ENCODE results near the gene CCNDBP1.
"Not testable (repeated sequence)": the region's sequence is repeated elsewhere in the genome, so short reads cannot be mapped to it uniquely, and the experiment has no call there.

The CCNDBP1 gene

DNA sequence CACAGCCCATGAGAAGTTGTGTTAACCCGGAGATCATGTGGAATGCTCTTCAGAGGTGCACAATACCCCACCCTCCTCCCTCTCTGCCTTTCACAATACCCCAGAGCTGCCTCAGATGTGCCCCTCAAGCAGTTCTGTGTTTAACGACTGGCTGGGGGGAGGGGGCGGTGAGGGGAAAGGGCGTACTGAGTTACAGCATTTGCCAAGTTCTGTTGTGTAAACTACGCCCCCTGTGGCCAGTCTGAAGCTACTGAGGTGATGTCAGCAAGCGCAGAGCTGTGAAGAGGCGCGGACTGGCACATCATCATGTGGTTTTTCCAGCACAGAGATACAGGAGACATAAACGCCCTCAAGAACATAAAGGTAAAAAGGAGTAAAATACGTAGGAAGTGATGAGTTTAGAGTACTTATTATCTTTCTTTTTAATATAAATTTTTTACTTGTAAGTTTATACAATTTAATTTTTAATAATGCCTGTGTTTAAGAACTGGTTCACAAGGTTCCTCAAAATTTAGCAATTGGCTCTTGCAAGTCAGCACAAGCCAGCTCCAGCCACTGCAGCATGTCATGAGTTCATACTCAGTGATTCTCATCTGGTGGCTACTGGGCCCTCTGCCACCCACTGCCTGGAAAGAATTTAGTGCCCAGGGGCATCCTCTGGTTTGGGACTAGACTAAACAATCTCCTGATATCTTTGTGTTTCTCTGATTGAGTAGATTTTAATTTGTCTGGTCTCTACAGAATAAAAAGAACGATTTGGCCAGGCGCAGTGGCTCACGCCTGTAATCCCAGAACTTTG lies 33.9 kb downstream of the CCNDBP1 start:
- no peak for DNase-seq

DNA sequence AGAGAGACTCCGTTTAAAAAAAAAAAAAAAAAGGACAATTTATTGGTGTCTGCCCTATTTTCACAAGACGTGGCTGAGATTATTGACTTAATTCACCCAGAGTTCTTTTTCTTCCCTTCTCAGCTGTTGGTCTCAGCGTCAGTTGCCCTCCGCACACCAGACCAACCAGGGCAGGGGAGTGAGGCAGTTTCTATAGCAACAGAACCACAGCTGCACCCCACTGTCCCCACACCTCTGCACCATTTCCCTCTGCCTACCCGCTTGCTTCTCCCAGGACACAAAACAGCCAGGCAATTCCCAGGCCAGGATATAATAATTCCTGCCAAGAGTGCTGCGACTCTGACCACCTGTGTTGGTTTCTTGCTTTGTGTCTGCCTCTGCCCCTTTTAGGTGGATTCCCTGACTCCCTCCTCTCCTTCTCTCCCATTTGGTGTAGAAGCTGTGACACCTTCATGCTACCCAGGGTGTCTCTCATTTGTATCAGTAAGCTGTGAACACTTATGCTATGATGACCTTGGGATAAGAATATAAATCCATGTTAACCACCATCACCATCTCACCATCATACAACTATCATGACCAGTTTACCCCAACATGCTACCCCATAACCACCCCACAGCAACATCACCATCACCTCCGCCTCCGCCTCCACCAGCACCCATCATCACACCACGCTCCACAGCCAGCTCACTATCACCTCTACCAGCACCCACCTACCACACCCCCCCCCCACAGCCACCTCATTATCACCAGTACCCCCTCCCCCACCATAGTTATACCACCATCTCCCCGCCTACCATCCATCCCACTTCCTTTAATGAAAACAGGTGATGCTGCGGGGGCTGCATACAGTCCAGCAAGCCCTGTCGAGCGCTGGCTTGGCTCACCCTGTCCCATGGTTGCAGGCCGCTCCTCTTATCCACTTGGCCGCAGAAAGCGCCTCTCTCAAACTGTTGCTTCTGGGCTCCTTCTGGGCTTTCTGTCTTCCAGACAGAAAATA lies 35.0 kb downstream of the CCNDBP1 start:
- no peak for DNase-seq

- no peak for DNase-seq
Observed at GRCh38 chr15:43220991-43221403, 35.8 kb downstream of the CCNDBP1 start, which contains the start of gene EPB42. Gene EPB42 (minus strand): TSS chr15:43221018. CDS start chr15:43220825, 193 bp downstream.

DNA sequence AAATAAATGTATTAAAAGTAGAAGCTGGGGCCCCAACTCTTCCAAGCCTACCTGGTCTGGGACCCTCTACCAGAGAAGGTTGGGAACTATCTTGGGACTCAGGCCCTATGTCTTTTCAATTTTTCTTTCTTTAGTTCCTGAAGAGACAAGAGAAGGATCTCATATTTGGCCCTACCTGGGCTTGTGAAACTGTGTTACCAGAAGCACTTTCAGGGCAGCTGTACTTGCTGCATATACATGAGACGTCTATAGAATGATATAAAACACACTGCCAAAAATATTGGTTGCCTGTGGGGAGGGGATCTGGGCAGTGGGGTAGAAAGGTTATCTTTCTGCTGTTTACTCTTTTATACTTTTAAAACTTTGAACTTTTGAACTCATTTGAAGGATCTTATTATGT lies 36.2 kb downstream of the CCNDBP1 start:
- DNase-seq: no peak

GRCh38 chr15:43225201-43225949 lies 40.2 kb downstream of the CCNDBP1 start:
- peak in 2 of 3 experiments; percentile 14 to 61 for DNase-seq

DNA sequence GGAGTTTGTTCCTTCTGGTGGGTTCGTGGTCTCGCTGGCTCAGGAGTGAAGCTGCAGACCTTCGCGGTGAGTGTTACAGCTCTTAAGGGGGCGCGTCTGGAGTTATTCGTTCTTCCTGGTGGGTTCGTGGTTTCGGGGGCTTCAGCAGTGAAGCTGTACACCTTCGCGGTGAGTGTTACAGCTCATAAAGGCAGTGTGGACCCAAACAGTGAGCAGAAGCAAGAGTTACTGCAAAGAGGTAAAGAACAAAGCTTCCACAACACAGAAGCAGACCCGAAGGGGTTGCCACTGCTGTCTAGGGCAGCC lies 40.7 kb downstream of the CCNDBP1 start:
- DNase-seq: not testable (repeated sequence)

GRCh38 chr15:43226436-43227305 lies 41.5 kb downstream of the CCNDBP1 start:
- DNase-seq: no peak

- DNase-seq: no peak
Observed at GRCh38 chr15:43229977-43230376, 44.8 kb downstream of the CCNDBP1 start.

DNA sequence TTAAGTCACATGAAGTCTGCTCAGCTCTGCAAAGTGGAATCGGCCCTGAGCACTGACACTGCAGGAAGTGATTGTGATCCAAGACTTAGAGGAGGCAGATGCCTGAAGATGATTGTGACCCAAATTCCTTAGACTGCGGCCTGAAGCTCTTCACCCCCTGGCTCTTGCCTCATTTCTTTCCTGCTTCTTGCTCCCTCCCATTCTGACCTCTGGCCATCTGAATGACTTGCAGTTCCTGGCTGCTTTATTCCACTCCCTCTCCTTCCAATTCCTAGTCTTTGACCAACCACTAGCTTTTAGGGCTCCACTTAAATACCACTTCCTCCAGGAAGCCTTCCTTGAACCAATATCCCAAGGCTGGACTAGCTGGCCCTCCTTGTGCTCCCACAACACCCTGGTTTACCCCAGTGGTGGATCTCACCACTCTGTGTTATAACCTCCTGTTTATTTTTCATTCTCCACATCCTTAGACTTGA lies 45.5 kb downstream of the CCNDBP1 start:
- no peak for DNase-seq

DNA sequence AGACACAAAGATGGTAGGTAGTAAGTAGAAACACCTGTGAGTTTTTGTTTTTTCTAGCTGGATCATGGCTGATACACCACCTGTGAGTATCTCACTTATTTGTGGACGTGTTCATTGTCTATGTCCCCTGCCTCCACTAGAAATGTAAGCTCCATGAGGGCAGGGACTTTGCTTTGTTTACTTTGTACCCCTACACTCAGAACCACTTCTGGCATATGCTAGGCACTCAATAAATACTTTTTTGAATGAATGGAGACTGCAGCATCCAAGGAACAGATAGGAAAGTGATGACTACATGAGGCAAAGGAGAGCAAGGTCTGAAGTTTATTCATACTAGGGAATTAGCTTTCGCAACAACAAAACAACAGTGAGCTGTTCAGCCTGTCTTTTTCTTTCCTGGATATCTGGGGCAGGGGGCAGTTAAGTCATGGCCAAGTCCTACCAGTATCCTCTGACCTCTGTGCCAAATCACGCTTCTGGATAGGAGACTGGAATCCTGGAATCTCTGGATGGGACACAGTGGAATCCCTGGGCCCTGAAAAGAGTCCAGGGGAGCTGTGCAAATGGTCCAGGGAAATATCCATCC lies 47.2 kb downstream of the CCNDBP1 start:
- DNase-seq: no peak

GRCh38 chr15:43235536-43235935 lies 50.3 kb downstream of the CCNDBP1 start:
- DNase-seq: no peak

GRCh38 chr15:43237842-43238470 lies 52.8 kb downstream of the CCNDBP1 start:
- no peak for DNase-seq

DNA sequence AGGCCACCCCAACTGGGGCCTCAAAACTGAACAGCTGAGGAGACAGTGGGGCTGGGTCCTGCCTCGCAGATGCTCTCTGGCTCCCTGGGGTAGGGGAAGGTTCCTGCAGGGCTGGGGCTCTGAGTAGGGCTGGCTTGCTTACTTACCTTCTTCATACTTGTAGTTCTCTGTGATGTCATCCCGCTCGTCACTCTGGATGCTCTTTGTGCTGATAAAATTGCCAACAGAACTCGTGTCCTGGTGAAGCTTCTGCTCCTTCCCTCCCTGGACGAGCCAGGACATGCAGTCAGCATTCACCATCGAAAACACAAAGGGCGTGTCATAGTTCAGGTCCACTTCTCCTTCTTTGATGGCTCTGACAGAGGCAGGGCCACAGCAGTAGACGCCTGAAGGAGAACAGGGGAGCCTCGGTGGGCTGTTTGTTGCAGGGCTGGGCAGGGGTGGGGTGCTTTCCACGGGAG lies 53.5 kb downstream of the CCNDBP1 start:
- no peak for DNase-seq

DNA sequence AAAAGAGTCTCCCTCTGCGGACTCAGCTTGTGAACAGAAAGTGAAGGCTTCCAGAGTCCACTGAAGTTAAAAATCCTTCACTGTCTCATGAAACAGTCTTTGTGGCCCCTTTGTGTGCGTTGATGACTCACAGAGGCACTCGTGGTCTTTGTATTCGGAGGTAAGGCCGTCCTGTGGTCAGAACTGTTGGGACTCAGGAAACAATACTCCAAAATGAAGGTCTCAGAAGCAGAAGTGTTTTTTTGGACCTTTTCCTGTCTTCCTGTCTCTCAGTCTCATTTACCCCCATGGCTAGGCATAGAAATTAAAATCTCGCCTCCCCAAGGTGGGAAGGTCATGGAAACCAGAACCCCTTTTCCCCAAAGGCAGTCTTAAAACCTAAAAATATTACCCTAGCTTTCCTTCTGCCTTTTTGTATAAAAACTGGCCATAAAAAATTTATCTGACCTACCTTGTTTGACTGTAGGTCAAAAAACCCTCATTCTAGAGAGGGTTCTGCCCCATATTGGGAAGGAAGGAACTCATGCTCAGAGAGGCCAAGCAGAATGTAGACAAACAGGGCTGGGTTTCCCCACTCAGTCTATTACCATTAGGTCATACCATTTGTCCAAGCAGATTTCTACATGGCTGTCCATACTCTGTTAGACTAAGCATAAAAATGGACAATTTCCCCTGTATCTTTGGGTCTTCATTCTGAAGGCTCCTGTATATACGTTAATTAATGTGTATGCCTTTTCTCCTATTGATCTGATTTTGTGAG lies 54.7 kb downstream of the CCNDBP1 start:
- no peak for DNase-seq

GRCh38 chr15:43241100-43241499 lies 55.9 kb downstream of the CCNDBP1 start:
- no peak for DNase-seq

DNA sequence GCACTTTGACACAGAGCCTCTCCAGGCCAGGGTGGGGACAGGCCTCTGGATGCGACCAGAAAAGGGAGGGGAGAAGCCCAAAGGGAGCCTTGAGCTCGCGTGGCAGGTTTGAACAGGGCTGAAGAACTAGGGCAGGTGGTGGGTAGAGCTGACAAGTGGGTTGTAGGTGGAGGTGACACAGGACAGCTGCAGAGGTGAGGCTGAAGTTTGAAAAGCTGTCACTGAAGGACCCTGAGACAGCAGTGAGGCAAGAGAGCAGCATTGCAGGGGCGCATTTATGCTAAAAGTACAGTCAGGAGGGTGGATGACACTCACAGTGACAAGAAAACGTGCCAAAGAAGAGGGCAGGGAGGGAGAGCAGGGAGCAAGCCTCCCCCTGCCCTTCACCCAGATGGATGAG lies 57.4 kb downstream of the CCNDBP1 start:
- DNase-seq: peak in 1 of 3 experiments; percentile 2

- DNase-seq: no peak
Observed at GRCh38 chr15:43243020-43243645, 57.9 kb downstream of the CCNDBP1 start.

DNA sequence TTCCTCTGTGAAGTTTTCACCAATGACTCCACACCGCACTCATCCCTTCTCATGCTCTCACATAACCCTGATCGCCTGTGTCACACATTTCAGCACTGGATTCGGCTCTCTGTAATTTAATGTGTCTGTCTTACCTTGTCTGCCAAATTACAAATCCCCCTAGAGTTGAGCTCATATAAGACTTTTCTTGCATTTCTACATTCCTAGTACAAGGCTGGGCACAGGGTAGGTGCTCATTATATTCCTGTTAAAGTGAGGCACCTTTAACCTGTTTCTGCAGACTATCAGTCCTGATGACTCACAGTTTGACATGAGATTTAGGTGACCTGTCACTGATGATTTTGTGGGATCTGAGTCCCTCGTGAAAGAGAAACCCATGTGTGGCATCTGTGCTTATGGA lies 58.9 kb downstream of the CCNDBP1 start:
- DNase-seq: no peak

- DNase-seq: no peak
Observed at GRCh38 chr15:43246261-43246774, 61.1 kb downstream of the CCNDBP1 start.
